Nephron (organoid): Measurements from ENCODE around the gene STING1.

Source experiments
- H3K27ac Mint-ChIP-seq, 3 experiments: 2 replicates each; pipeline ENCODE4 v1.8.0; 2020; ENCODE audit warnings: mixed read lengths in 3 of 3, mild to moderate bottlenecking in 2 of 3, moderate library complexity in 1 of 3
- H3K27me3 Mint-ChIP-seq: 2 replicates; pipeline ENCODE4 v1.8.0; 2021; ENCODE audit warnings: low read depth, mild to moderate bottlenecking, moderate library complexity, mixed read lengths
- H3K36me3 Mint-ChIP-seq: 2 replicates; pipeline ENCODE4 v1.8.0; 2020; ENCODE audit warnings: low read depth, mixed read lengths
- H3K4me1 Mint-ChIP-seq: 2 replicates; pipeline ENCODE4 v1.8.0; 2020; ENCODE audit warnings: mixed read lengths
- H3K4me3 Mint-ChIP-seq, 3 experiments: 2 replicates each; pipeline ENCODE4 v1.8.0; 2020; ENCODE audit warnings: mild to moderate bottlenecking in 3 of 3, mixed read lengths in 3 of 3, moderate library complexity in 2 of 3
- H3K9me3 Mint-ChIP-seq: 2 replicates; pipeline ENCODE4 v1.8.0; 2020; ENCODE audit warnings: mixed read lengths
- CTCF ChIP-seq, 3 experiments: fragments of 200-600 bp; sonication (generic); IDR thresholded peaks; one replicate each; pipeline ENCODE4 v1.5.0; 2021; ENCODE audit warnings: antibody characterized with exemption in 3 of 3; ENCODE audit not compliant: unreplicated experiment in 3 of 3

STING1 gene

GRCh38 chr5:139474890-139475791 lies 7.4 kb downstream of the STING1 start:
- TF ChIP-seq CTCF (IDR thresholded peaks at IDR 0.05; ENCODE audit: unreplicated experiment in 3 of 3), result no peak
- no peaks in the 10 kb centered on the region for H3K27me3 Mint-ChIP-seq
- H3K9me3 Mint-ChIP-seq, result no peaks in the 10 kb centered on the region
- H3K4me3 Mint-ChIP-seq, result peak overlapping the region in 1 of 3 experiments; percentile 21
- H3K4me1 Mint-ChIP-seq, result peaks cover 36% of the 10 kb centered on the region
- no peaks in the 10 kb centered on the region for H3K36me3 Mint-ChIP-seq
- H3K27ac Mint-ChIP-seq, result peak overlapping the region; percentile 49 to 84 (median 60)

- peak overlapping the region in 2 of 3 experiments; percentile 22 to 24 for H3K4me3 Mint-ChIP-seq
- no peaks in the 10 kb centered on the region for H3K36me3 Mint-ChIP-seq
- H3K27me3 Mint-ChIP-seq, result peaks cover 1% of the 10 kb centered on the region
- no peak for TF ChIP-seq CTCF (IDR thresholded peaks at IDR 0.05; ENCODE audit: unreplicated experiment in 3 of 3)
- peak overlapping the region; percentile 95 to 98 (median 95) for H3K27ac Mint-ChIP-seq
- H3K4me1 Mint-ChIP-seq, result peaks cover 46% of the 10 kb centered on the region
- H3K9me3 Mint-ChIP-seq, result no peaks in the 10 kb centered on the region
Measured at GRCh38 chr5:139473565-139473964, 9.0 kb downstream of the STING1 start.

GRCh38 chr5:139473105-139473504 lies 9.5 kb downstream of the STING1 start:
- Mint-ChIP-seq H3K4me3 (peak overlapping the region in 1 of 3 experiments; percentile 24), H3K36me3 (no peaks in the 10 kb centered on the region), H3K27ac (peak overlapping the region; percentile 95 to 98 (median 95)), H3K27me3 (peaks cover 4% of the 10 kb centered on the region), H3K9me3 (no peaks in the 10 kb centered on the region), H3K4me1 (peaks cover 50% of the 10 kb centered on the region)
- no peak for TF ChIP-seq CTCF (IDR thresholded peaks at IDR 0.05; ENCODE audit: unreplicated experiment in 3 of 3)

- Mint-ChIP-seq H3K4me3 (no peak overlapping the region), H3K27me3 (peaks cover 4% of the 10 kb centered on the region), H3K27ac (peak overlapping the region; percentile 95 to 98 (median 95)), H3K4me1 (peaks cover 50% of the 10 kb centered on the region), H3K9me3 (no peaks in the 10 kb centered on the region), H3K36me3 (no peaks in the 10 kb centered on the region)
- no peak for TF ChIP-seq CTCF (IDR thresholded peaks at IDR 0.05; ENCODE audit: unreplicated experiment in 3 of 3)
Measured at GRCh38 chr5:139472386-139473030, 10.1 kb downstream of the STING1 start.

- no peak for TF ChIP-seq CTCF (IDR thresholded peaks at IDR 0.05; ENCODE audit: unreplicated experiment in 3 of 3)
Measured at GRCh38 chr5:139470821-139471300, 11.7 kb downstream of the STING1 start, which contains the start of gene SMIM33. Gene SMIM33, plus strand, starts transcription at chr5:139471004. Its CDS starts 118 bp downstream, at chr5:139471122.

More at GRCh38 chr5:139470821-139471300, 11.7 kb downstream of the STING1 start, which contains the start of gene SMIM33:
- Mint-ChIP-seq H3K4me1 (peaks cover 50% of the 10 kb centered on the region), H3K36me3 (no peaks in the 10 kb centered on the region), H3K27me3 (peaks cover 4% of the 10 kb centered on the region), H3K4me3 (no peak within 1 kb of the TSS), H3K9me3 (no peaks in the 10 kb centered on the region), H3K27ac (peak within 1 kb of the TSS in 2 of 3 experiments; percentile 95 to 98)
